Activated CD8-positive, alpha-beta memory T cell treated with anti-CD3 and anti-CD28 coated beads, Interleukin-2, amount 10 ng/mL, durations not matched to agents 7 days and 5 days (primary cell): ENCODE measurements around the gene SAMD5. TPM values are rescaled to one million over a fixed set of nuclear protein-coding genes. Genes with fewer than 3 reads are reported as not detected.

Experiments used
- ATAC-seq: fragments of 150-1000 bp; cut with Tn5 transposase; one replicate; pipeline ENCODE4 v1.10.0; 2021; ENCODE audit warnings: moderate library complexity
- CTCF ChIA-PET: fragments of 350-600 bp; sonication (Branson Sonifier 250); formaldehyde crosslinking; loops from one replicate; lab custom pipeline; 2021; ENCODE audit warnings: antibody characterized with exemption; lab: Charles Lee
- DNase-seq: peaks from one replicate; pipeline ENCODE4 v3.0.0-alpha.2; 2020
- H3K27ac Mint-ChIP-seq: one replicate; pipeline ENCODE4 v1.8.0; 2021; ENCODE audit warnings: mild to moderate bottlenecking, mixed read lengths
- H3K27me3 Mint-ChIP-seq: one replicate; pipeline ENCODE4 v1.8.0; 2021; ENCODE audit warnings: mixed read lengths
- H3K36me3 Mint-ChIP-seq: one replicate; pipeline ENCODE4 v1.8.0; 2021; ENCODE audit warnings: mild to moderate bottlenecking, mixed read lengths
- H3K4me1 Mint-ChIP-seq: one replicate; pipeline ENCODE4 v1.8.0; 2021; ENCODE audit warnings: mixed read lengths
- H3K4me3 Mint-ChIP-seq: one replicate; pipeline ENCODE4 v1.8.0; 2021; ENCODE audit warnings: mild to moderate bottlenecking, moderate library complexity, mixed read lengths
- H3K9me3 Mint-ChIP-seq: one replicate; pipeline ENCODE4 v1.8.0; 2022; ENCODE audit warnings: low read depth, mixed read lengths
- total RNA-seq, 2 experiments: library from RNA; stranded (reverse); gene quantifications; one replicate each; pipeline ENCODE4 v1.2.3, GENCODE V29; 2021

The SAMD5 gene
- total RNA-seq, 2 experiments from 2014 or later, result 0.30 TPM; not detected in 1

GRCh38 chr6:147588469-147588868 lies 80.0 kb downstream of the SAMD5 start:
- H3K4me3 Mint-ChIP-seq, result no peak overlapping the region
- H3K4me1 Mint-ChIP-seq, result no peaks in the 10 kb centered on the region
- no peaks in the 10 kb centered on the region for H3K27me3 Mint-ChIP-seq
- no peaks in the 10 kb centered on the region for H3K36me3 Mint-ChIP-seq
- H3K9me3 Mint-ChIP-seq, result no peaks in the 10 kb centered on the region
- CTCF ChIA-PET, result no interaction called here
- DNase-seq, result no peak
- no peak for ATAC-seq
- no peak overlapping the region for H3K27ac Mint-ChIP-seq

GRCh38 chr6:147589739-147590250 lies 81.3 kb downstream of the SAMD5 start:
- H3K4me1 Mint-ChIP-seq, result no peaks in the 10 kb centered on the region
- H3K4me3 Mint-ChIP-seq, result no peak overlapping the region
- H3K9me3 Mint-ChIP-seq, result no peaks in the 10 kb centered on the region
- no peaks in the 10 kb centered on the region for H3K27me3 Mint-ChIP-seq
- H3K27ac Mint-ChIP-seq, result no peak overlapping the region
- H3K36me3 Mint-ChIP-seq, result no peaks in the 10 kb centered on the region
- no peak for ATAC-seq
- CTCF ChIA-PET, result no interaction called here
- DNase-seq, result no peak

- CTCF ChIA-PET, result no interaction called here
- no peak for DNase-seq
- H3K27ac Mint-ChIP-seq, result no peak overlapping the region
- H3K4me1 Mint-ChIP-seq, result no peaks in the 10 kb centered on the region
- no peak overlapping the region for H3K4me3 Mint-ChIP-seq
- no peaks in the 10 kb centered on the region for H3K9me3 Mint-ChIP-seq
- ATAC-seq, result no peak
- H3K27me3 Mint-ChIP-seq, result no peaks in the 10 kb centered on the region
- no peaks in the 10 kb centered on the region for H3K36me3 Mint-ChIP-seq
These were observed 87.5 kb downstream of the SAMD5 start for GRCh38 chr6:147595961-147596360.

- CTCF ChIA-PET, result no interaction called here
These were observed 95.0 kb downstream of the SAMD5 start for GRCh38 chr6:147603392-147604081.

GRCh38 chr6:147604373-147604772 lies 95.9 kb downstream of the SAMD5 start:
- Mint-ChIP-seq H3K4me3 (no peak overlapping the region), H3K9me3 (no peaks in the 10 kb centered on the region), H3K27me3 (no peaks in the 10 kb centered on the region), H3K4me1 (no peaks in the 10 kb centered on the region), H3K36me3 (no peaks in the 10 kb centered on the region), H3K27ac (no peak overlapping the region)
- CTCF ChIA-PET, result no interaction called here
- ATAC-seq (no peak), DNase-seq (no peak)

More at GRCh38 chr6:147603392-147604081, 95.0 kb downstream of the SAMD5 start:
- H3K4me1 Mint-ChIP-seq, result no peaks in the 10 kb centered on the region
- H3K27me3 Mint-ChIP-seq, result no peaks in the 10 kb centered on the region
- no peak overlapping the region for H3K27ac Mint-ChIP-seq
- DNase-seq (no peak), ATAC-seq (no peak)
- H3K4me3 Mint-ChIP-seq, result no peak overlapping the region
- no peaks in the 10 kb centered on the region for H3K36me3 Mint-ChIP-seq
- H3K9me3 Mint-ChIP-seq, result no peaks in the 10 kb centered on the region

GRCh38 chr6:147611992-147612391 lies 103.5 kb downstream of the SAMD5 start:
- CTCF ChIA-PET, result no interaction called here
- ATAC-seq, result no peak
- Mint-ChIP-seq H3K36me3 (no peaks in the 10 kb centered on the region), H3K27me3 (no peaks in the 10 kb centered on the region), H3K27ac (no peak overlapping the region), H3K9me3 (no peaks in the 10 kb centered on the region), H3K4me1 (no peaks in the 10 kb centered on the region), H3K4me3 (no peak overlapping the region)
- no peak for DNase-seq

GRCh38 chr6:147614501-147614900 lies 106.0 kb downstream of the SAMD5 start:
- no peaks in the 10 kb centered on the region for H3K36me3 Mint-ChIP-seq
- no peaks in the 10 kb centered on the region for H3K4me1 Mint-ChIP-seq
- no peak overlapping the region for H3K27ac Mint-ChIP-seq
- no peaks in the 10 kb centered on the region for H3K9me3 Mint-ChIP-seq
- no peak for DNase-seq
- no peak for ATAC-seq
- CTCF ChIA-PET, result no interaction called here
- no peaks in the 10 kb centered on the region for H3K27me3 Mint-ChIP-seq
- no peak overlapping the region for H3K4me3 Mint-ChIP-seq

GRCh38 chr6:147615659-147616456 lies 107.4 kb downstream of the SAMD5 start:
- Mint-ChIP-seq H3K27ac (no peak overlapping the region), H3K27me3 (no peaks in the 10 kb centered on the region), H3K4me1 (no peaks in the 10 kb centered on the region), H3K9me3 (no peaks in the 10 kb centered on the region), H3K36me3 (no peaks in the 10 kb centered on the region), H3K4me3 (no peak overlapping the region)
- DNase-seq (no peak), ATAC-seq (no peak)
- CTCF ChIA-PET, result no interaction called here

- Mint-ChIP-seq H3K9me3 (no peaks in the 10 kb centered on the region), H3K27me3 (no peaks in the 10 kb centered on the region), H3K4me3 (no peak overlapping the region), H3K4me1 (no peaks in the 10 kb centered on the region), H3K36me3 (no peaks in the 10 kb centered on the region), H3K27ac (no peak overlapping the region)
- CTCF ChIA-PET, result no interaction called here
- ATAC-seq (no peak), DNase-seq (no peak)
These were observed 108.9 kb downstream of the SAMD5 start for GRCh38 chr6:147617366-147617765.

- CTCF ChIA-PET, result no interaction called here
- Mint-ChIP-seq H3K9me3 (no peaks in the 10 kb centered on the region), H3K36me3 (no peaks in the 10 kb centered on the region)
These were observed 110.0 kb downstream of the SAMD5 start for GRCh38 chr6:147618457-147618856.

GRCh38 chr6:147618927-147619326 lies 110.4 kb downstream of the SAMD5 start:
- CTCF ChIA-PET, result no interaction called here
- no peak overlapping the region for H3K4me3 Mint-ChIP-seq
- H3K27ac Mint-ChIP-seq, result no peak overlapping the region
- ATAC-seq, result no peak
- no peaks in the 10 kb centered on the region for H3K4me1 Mint-ChIP-seq
- no peaks in the 10 kb centered on the region for H3K36me3 Mint-ChIP-seq
- H3K9me3 Mint-ChIP-seq, result no peaks in the 10 kb centered on the region
- DNase-seq, result no peak
- no peaks in the 10 kb centered on the region for H3K27me3 Mint-ChIP-seq

More at GRCh38 chr6:147618457-147618856, 110.0 kb downstream of the SAMD5 start:
- ATAC-seq (no peak), DNase-seq (no peak)
- Mint-ChIP-seq H3K27ac (no peak overlapping the region), H3K4me3 (no peak overlapping the region), H3K27me3 (no peaks in the 10 kb centered on the region), H3K4me1 (no peaks in the 10 kb centered on the region)
